D721Med (cell line): ENCODE results near the gene PPP1R11.

Source experiments
- DNase-seq: peaks from one replicate; pipeline ENCODE4 v3.0.0; 2011; ENCODE audit warnings: low spot score; ENCODE audit not compliant: insufficient read length
- FAIRE-seq: peaks from 2 replicates; lab custom pipeline; 2011; peaks lifted over from hg19 to GRCh38; lab: Jason Lieb, UNC
- CTCF ChIP-seq: IDR thresholded peaks from 2 replicates; pipeline ENCODE4 v1.5.1; 2012; ENCODE audit warnings: mild to moderate bottlenecking, control low read depth; ENCODE audit not compliant: insufficient read depth; ENCODE audit errors: missing control alignments

PPP1R11 gene

DNA sequence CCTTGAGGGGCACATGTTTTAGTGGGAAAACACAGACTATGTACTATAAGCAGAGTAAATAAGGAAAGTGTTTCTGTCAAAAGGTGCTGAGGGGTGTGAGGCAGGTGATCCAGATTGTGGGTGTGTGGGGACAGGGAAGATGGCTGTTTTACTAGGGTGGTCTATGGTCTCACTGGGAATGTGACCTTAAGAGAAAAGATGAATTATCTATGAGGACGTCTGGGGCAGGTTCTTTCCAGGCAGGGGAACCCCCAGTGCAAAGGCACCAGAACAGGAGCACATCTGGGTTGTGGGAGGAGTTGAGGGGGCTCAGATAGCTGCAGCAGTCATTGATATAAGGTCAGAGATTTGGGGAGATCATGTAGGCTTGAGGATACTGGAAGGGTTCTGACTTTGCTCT is 24.1 kb upstream of the PPP1R11 start:
- TF ChIP-seq CTCF = no peak
- FAIRE-seq (no peak), DNase-seq (no peak)

DNA sequence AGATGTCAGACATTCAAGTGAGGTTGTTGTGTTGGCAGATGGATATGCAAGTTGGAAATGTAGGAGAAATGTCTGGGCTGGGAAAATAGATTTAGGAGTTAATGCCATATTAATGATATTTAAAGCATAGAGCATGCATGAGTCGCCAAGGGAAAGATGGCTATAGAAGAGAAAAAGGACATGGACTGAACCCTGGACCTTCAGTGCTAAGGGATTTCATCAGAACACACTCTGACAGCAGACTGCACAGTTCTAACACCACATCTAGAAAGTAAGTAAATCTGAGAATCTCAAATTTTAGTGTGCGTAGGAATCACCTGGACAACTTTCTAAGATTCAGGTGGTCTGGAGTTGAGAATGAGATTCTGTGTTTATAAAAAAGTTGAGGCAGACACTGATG is 23.3 kb upstream of the PPP1R11 start:
- DNase-seq (no peak), FAIRE-seq (no peak)
- TF ChIP-seq CTCF = no peak

DNA sequence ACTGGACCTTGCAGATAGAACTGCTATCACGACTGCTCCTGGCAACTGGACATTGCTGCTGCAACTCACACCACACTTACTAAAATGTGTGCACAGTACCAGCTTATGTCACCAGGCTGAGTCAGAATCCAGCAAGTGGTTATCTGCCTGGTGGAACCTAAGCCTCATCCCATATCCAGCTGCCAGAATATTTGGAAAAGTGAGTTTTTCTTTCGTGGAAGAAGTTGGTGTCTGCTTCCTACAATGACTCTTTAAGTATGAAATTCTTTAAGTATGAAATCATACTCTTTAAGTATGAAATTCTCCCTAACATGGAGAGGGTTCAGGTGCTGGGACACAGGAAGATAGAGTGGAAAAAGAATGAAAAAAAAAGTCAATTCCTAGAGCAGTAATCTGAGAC is 22.4 kb upstream of the PPP1R11 start:
- TF ChIP-seq CTCF = no peak
- FAIRE-seq (no peak), DNase-seq (no peak)

DNA sequence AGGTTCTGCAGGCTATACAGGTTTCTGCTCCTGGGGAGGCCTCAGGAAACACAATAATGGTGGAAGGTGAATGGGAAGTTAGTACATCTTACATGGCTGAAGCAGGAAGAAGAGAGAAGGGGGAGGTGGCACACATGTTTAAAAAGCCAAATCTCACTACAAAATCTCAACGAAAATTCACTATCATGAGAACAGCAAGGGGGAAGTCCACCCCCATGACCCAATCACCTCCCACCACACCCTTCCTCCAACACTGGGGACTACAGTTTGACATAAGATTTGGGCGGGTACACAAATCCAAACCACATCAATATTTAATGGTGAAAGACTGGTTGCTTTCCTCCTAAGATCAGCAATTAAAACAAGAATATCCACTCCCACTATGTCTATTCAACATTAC is 19.8 kb upstream of the PPP1R11 start:
- no peak for DNase-seq
- no peak for FAIRE-seq

DNA sequence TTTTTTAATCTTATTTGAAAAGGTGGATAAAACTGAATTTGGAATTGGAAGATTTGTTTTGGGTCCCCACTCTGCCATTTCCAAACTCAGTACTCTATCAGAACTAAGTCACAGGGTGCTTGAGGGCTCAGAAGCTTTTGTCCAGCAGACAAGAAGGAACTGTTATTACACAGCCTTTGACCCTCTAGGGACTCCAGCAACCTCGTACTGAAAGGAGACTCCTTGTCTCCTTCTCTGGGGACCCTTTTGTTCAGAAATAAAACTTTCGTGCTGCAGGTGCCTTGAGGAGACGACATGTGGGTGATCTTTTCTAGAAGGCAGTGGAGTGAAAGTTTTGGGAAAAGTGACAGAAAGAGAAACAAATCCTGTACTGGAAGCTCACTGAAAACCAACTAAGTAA is 13.3 kb upstream of the PPP1R11 start:
- DNase-seq = no peak
- no peak for TF ChIP-seq CTCF
- no peak for FAIRE-seq

More for the DNA sequence above, 19.8 kb upstream of the PPP1R11 start:
- no peak for TF ChIP-seq CTCF

DNA sequence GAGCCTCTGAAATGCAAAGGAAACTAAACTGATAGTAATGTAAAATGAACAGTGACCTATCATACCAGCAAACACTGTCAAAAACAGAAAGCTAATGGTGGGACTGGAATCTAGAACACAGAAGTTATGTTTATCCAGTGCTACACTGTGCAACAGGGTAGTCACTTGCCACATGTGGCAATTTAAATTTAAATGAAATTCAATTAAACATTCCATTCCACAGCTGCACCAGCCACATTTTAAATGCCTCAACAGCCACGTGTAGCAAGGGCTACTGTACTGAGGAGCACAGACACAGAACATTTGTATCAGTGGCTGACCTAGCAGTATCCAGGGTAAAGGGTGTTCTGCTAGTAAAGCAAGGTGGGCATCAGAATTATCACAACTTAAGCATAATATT is 11.5 kb upstream of the PPP1R11 start:
- FAIRE-seq (no peak), DNase-seq (no peak)
- TF ChIP-seq CTCF = no peak

DNA sequence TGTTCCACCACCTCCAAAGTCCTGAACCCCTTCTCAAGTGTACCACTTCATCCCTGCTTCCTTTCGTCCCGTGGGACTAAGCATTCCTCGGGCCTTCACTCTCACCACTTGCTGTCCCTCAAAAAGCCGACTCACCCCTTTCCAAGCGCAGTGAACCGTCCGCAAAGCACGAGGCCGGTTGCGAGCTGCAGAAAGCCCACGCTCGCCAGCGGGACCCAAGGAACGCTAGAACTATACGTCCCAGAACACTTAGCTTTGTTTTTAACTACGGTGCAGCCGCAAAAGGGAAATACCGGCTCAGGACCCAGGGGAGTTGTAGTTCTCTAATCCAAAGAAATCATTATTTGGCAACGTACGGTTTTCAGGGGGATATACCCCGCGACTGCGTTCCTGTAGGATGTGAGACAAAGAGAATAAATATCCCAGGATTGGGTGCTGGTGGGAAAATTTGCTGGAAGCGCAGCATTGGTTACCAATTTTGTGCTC is 6.3 kb upstream of the PPP1R11 start:
- no peak for FAIRE-seq

More for the DNA sequence above, 6.3 kb upstream of the PPP1R11 start:
- TF ChIP-seq CTCF = no peak
- no peak for DNase-seq
